NB4 (cell line): ENCODE results near the gene IQCN.

Experiments used
- CTCF ChIP-seq: IDR thresholded peaks from one replicate; pipeline ENCODE4 v1.5.1; 2012; ENCODE audit warnings: low read depth, low read length
- MAX ChIP-seq: IDR thresholded peaks from 2 replicates; pipeline ENCODE4 v1.6.1; 2011; ENCODE audit warnings: low read depth, low read length
- POLR2A ChIP-seq: IDR thresholded peaks from 2 replicates; pipeline ENCODE4 v1.6.1; 2011; ENCODE audit warnings: mild to moderate bottlenecking; ENCODE audit not compliant: insufficient read length; ENCODE audit errors: extremely low read depth

- no peak for TF ChIP-seq MAX
- TF ChIP-seq CTCF = no peak
- TF ChIP-seq POLR2A = no peak
Observed at GRCh38 chr19:18319591-18320135, 45.4 kb upstream of the IQCN start.
